CD4-positive, alpha-beta T cell treated with Interleukin-15 for 4 hours (primary cell): Measurements from ENCODE around the gene NELFCD.
"Not testable (repeated sequence)": the region's sequence is repeated elsewhere in the genome, so short reads cannot be mapped to it uniquely, and the experiment has no call there.

ENCODE experiments used
- DNase-seq: peaks from one replicate; pipeline ENCODE4 v3.0.0-alpha.2; 2020; ENCODE audit warnings: low spot score

Gene NELFCD

GRCh38 chr20:59010321-59010994, 29.4 kb downstream of the NELFCD start:
- no peak for DNase-seq

GRCh38 chr20:59010995-59011873, 30.2 kb downstream of the NELFCD start:
- peak; percentile 24 for DNase-seq

DNA sequence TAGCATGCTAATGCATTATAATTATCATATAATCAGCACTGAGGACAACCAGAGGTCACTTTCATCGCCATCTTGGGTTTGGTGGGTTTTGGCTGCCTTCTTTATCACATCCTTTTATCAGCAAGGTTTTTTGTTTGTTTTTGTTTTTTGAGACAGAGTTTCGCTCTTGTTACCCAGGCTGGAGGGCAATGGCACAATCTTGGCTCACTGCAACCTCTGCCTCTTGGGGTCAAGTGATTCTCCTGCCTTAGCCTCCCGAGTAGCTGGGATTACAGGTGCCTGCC, 30.8 kb downstream of the NELFCD start:
- not testable (repeated sequence) for DNase-seq

- no peak for DNase-seq
Observed at GRCh38 chr20:59013031-59013951, 32.2 kb downstream of the NELFCD start.

- peak; percentile 21 for DNase-seq
Observed at GRCh38 chr20:59013959-59014608, 33.0 kb downstream of the NELFCD start.

- no peak for DNase-seq
Observed at GRCh38 chr20:59014680-59015389, 33.8 kb downstream of the NELFCD start.

GRCh38 chr20:59015411-59015810, 34.4 kb downstream of the NELFCD start:
- no peak for DNase-seq

DNA sequence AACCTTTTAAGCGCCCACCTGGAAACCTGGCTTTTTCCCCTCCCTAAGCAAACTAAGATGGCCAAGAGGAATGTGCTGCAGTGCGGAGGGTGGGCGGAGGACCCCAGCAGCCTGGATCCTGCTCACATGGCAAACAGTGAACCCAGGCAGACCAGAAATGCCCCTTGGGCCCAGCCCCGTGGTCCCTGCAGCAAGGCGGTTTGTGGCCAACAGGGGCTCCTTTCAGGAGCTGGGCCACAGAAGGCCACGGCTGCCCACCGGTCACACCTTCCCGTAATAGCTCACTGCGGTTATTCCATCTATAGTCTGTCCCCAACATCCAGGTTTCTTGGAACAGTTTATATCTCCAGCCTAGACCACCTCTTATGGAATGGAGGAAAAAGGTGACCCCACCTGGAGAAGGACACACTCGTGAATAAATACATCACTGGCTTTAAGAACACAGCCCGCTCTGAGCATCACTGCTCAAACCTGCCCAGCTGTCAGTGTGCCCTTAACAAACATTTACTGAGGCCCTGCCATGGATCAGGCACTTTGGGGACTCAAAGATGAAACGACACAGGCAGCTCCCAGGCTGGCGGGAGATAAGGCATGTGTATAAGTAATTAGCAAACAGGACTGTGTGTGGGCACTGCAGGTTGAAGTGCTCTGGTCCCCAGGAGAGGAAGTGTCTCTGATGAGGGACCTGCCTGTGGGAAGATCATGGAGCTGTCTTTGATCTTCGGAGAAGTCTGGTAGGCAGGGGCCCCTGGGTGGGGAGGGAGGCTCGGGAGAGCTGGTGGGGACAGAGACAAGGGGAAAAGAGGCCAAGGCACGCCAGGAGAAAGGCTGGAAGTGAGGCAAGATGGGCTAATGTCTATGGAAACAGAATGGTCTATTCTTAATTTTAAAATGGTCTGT, 35.0 kb downstream of the NELFCD start:
- no peak for DNase-seq

DNA sequence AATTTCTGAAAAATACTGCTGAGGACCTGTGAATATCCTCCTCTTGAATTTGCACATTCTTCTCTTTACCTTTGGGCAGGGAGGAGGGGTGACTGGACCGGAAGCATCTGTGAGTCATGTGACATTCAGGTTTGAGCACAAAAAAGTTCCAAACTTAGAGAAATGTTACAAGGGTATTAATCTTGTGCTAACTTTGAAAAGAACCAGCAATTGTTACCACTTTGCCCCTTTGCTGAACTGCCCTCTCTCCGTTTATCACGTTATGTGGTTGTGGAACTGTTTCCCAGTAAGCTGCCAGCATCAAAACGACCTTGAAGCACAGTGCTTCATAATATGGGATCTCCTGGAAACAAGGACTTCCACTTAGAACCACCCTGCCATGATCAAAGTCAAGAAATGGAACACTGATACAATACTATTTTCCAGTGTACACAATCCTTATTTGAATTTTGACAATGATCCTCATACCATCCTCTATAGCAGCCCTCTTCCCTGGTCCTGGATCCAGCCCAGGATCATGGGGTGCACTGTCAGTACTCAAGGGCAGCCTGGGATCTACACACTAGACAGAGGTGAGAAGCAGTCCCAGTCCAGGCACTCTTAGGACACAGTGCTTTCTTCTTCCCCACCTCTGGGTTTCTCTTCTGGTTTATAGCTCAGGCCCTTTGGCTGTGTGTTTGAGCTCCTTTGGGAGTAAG, 35.9 kb downstream of the NELFCD start:
- DNase-seq = peak; percentile 27

DNA sequence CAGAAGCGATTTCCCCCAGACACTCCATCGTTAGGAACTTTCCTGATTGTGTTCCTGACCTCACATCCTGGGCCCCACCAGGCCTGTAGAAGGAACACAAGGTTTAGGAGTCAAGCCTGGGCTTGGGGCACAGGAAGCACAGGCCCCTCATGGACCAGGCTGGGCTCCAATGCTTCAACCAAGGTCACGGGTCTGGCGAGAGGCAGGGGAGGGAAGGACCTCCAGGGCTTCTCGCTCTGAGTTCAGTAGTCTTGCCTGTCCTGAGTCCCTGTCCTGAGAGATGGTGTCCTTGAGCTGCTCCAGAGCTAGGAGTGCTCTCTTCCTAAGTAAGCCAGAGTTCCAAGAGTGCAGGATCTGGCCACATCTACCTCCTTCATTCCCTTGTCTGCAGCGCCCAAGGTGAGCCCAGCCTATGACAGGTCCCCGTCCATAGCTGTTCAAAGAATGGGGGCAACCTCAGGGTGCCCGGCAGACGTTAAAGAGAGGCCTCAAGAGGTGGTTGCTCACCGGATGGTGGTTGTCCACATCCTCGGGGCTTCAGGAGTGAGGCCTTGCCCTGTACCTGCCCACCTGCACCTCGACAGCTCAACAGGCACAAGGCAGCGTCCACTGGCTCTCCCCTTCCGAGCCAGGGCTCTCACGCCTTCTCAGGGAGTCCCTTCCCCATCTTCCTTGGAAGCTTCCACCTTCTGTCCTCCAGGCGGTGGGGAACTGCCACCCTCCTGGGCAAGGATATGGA, 36.6 kb downstream of the NELFCD start:
- no peak for DNase-seq

DNA sequence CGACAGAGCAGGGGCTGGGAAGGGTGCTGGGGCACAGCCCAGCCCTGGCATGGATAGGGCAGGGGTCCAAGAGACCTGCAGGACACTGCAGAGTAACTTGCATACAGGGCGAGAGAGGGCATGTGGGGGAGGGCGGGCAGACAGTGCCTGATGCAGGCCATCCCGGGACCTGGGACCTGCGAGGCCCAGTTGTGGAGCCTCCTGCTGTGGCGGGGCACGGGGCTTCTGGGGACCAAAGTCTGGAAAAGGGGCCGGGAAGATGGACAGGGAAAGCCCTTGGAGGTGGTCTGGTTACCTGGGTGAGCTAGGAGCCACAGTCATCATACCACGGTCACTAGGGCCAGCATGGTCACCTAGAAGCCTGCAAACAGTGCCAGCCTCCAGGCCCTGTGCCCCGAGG, 37.8 kb downstream of the NELFCD start:
- DNase-seq = no peak

GRCh38 chr20:59019217-59019616, 38.2 kb downstream of the NELFCD start, which contains the start of gene TUBB1:
Gene TUBB1, plus strand, starts transcription at chr20:59019429. Its CDS starts 94 bp downstream, at chr20:59019523.
- DNase-seq = no peak

GRCh38 chr20:59020938-59021551, 40.0 kb downstream of the NELFCD start:
- no peak for DNase-seq

- no peak for DNase-seq
Observed at GRCh38 chr20:59022754-59023153, 41.7 kb downstream of the NELFCD start.

GRCh38 chr20:59023616-59024015, 42.6 kb downstream of the NELFCD start:
- no peak for DNase-seq

- DNase-seq = no peak
Observed at GRCh38 chr20:59024111-59024530, 43.1 kb downstream of the NELFCD start.

- no peak for DNase-seq
Observed at GRCh38 chr20:59025086-59025485, 44.0 kb downstream of the NELFCD start.

DNA sequence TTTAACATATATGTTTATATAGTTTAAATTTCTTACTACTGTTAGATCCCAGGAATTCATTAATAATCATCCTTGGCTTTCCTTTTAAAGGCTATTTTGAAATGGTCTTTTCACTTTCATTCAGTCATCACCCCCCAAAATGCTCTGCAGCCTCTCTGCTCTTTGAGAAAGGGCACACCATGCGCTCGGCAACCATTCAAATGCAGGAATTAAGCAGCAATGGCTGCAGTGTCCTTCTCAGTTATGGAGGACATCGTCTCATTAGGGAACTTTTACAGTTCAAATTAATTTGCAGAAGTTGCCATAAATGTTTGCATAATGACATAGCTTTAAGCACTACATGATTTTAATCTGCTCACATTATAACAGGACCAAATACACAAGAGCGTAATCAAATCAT, 44.5 kb downstream of the NELFCD start:
- no peak for DNase-seq
